ENCODE results near the gene INPP4B. TPM values are rescaled to one million over a fixed set of nuclear protein-coding genes. Genes with fewer than 3 reads are reported as not detected.
"Not testable (repeated sequence)": the region's sequence is repeated elsewhere in the genome, so short reads cannot be mapped to it uniquely, and the experiment has no call there.

Gene INPP4B
- polyA plus RNA-seq, 1 donor = 40.6 TPM

- DNase-seq = no peak
These were observed 21.7 kb downstream of the INPP4B start for GRCh38 chr4:142824368-142824767.

GRCh38 chr4:142823796-142824195, 22.3 kb downstream of the INPP4B start:
- no peak for DNase-seq

- DNase-seq = no peak
These were observed 27.6 kb downstream of the INPP4B start for GRCh38 chr4:142818476-142818875.

- peak; percentile 12 for DNase-seq
These were observed 28.1 kb downstream of the INPP4B start for GRCh38 chr4:142818031-142818430.

GRCh38 chr4:142817442-142817841, 28.7 kb downstream of the INPP4B start:
- DNase-seq = peak; percentile 8

GRCh38 chr4:142815834-142816233, 30.3 kb downstream of the INPP4B start:
- DNase-seq = no peak

GRCh38 chr4:142813388-142813787, 32.7 kb downstream of the INPP4B start:
- no peak for DNase-seq

- DNase-seq = no peak
These were observed 34.0 kb downstream of the INPP4B start for GRCh38 chr4:142812091-142812490.

GRCh38 chr4:142811034-142811433, 35.1 kb downstream of the INPP4B start:
- DNase-seq = no peak

- no peak for DNase-seq
These were observed 36.5 kb downstream of the INPP4B start for GRCh38 chr4:142809559-142809958.

- DNase-seq = not testable (repeated sequence)
These were observed 42.2 kb downstream of the INPP4B start for GRCh38 chr4:142803879-142804278.

GRCh38 chr4:142801966-142802365, 44.1 kb downstream of the INPP4B start:
- DNase-seq = no peak

- DNase-seq = no peak
These were observed 65.0 kb downstream of the INPP4B start for GRCh38 chr4:142781114-142781513.

- no peak for DNase-seq
These were observed 67.2 kb downstream of the INPP4B start for GRCh38 chr4:142778900-142779299.

- DNase-seq = no peak
These were observed 67.7 kb downstream of the INPP4B start for GRCh38 chr4:142778430-142778829.

- no peak for DNase-seq
These were observed 68.9 kb downstream of the INPP4B start for GRCh38 chr4:142777045-142777743.

GRCh38 chr4:142776026-142776425, 70.1 kb downstream of the INPP4B start:
- no peak for DNase-seq

GRCh38 chr4:142773505-142773904, 72.6 kb downstream of the INPP4B start:
- no peak for DNase-seq

- DNase-seq = no peak
These were observed 83.8 kb downstream of the INPP4B start for GRCh38 chr4:142762280-142762679.

GRCh38 chr4:142752202-142752786, 93.8 kb downstream of the INPP4B start:
- DNase-seq = peak; percentile 17

- DNase-seq = no peak
These were observed 102.8 kb downstream of the INPP4B start for GRCh38 chr4:142743121-142743825.

- no peak for DNase-seq
These were observed 104.1 kb downstream of the INPP4B start for GRCh38 chr4:142741995-142742394.

GRCh38 chr4:142728233-142728632, 117.9 kb downstream of the INPP4B start:
- DNase-seq = no peak

GRCh38 chr4:142727149-142727548, 119.0 kb downstream of the INPP4B start:
- no peak for DNase-seq
